H9 (cell line): ENCODE results near the gene SPIB. TPM values are rescaled to one million over a fixed set of nuclear protein-coding genes. Genes with fewer than 3 reads are reported as not detected.

Experiments used
- DNase-seq: peaks from one replicate; pipeline ENCODE4 v3.0.0-alpha.2; 2017
- H2AFZ ChIP-seq: one replicate; pipeline ENCODE4 v1.6.1; 2013; ENCODE audit warnings: mild to moderate bottlenecking, low read length, control low read depth, moderate library complexity
- H2AK5ac ChIP-seq: 2 replicates; pipeline ENCODE4 v1.6.1; 2013; ENCODE audit warnings: low read length, control low read depth, mixed read lengths; ENCODE audit not compliant: insufficient read length
- H2BK120ac ChIP-seq: one replicate; pipeline ENCODE4 v1.6.1; 2013; ENCODE audit warnings: low read depth, mild to moderate bottlenecking, low read length, control low read depth, inconsistent platforms; ENCODE audit not compliant: poor library complexity, severe bottlenecking
- H2BK12ac ChIP-seq: 2 replicates; pipeline ENCODE4 v1.6.1; 2013; ENCODE audit warnings: low read length, control low read depth, mixed read lengths, low read depth; ENCODE audit not compliant: insufficient read length
- H2BK15ac ChIP-seq: 2 replicates; pipeline ENCODE4 v1.6.1; 2013; ENCODE audit warnings: low read depth, low read length, control low read depth
- H2BK20ac ChIP-seq: one replicate; pipeline ENCODE4 v1.6.1; 2013; ENCODE audit warnings: low read depth, mild to moderate bottlenecking, low read length, control low read depth, inconsistent platforms; ENCODE audit not compliant: poor library complexity, severe bottlenecking
- H2BK5ac ChIP-seq: 2 replicates; pipeline ENCODE4 v1.6.1; 2013; ENCODE audit warnings: low read length, control low read depth, mixed read lengths; ENCODE audit not compliant: insufficient read length
- H3K14ac ChIP-seq: 2 replicates; pipeline ENCODE4 v1.6.1; 2013; ENCODE audit warnings: low read length, control low read depth; ENCODE audit not compliant: insufficient read depth
- H3K18ac ChIP-seq: 2 replicates; pipeline ENCODE4 v1.6.1; 2013; ENCODE audit warnings: low read depth, mild to moderate bottlenecking, mixed read lengths, low read length, control low read depth; ENCODE audit not compliant: insufficient read length
- H3K23ac ChIP-seq: 2 replicates; pipeline ENCODE4 v1.6.1; 2013; ENCODE audit warnings: low read length, control low read depth, mixed read lengths, low read depth; ENCODE audit not compliant: insufficient read length
- H3K23me2 ChIP-seq: 2 replicates; pipeline ENCODE4 v1.6.1; 2013; ENCODE audit warnings: low read depth, mild to moderate bottlenecking, mixed read lengths, low read length, control low read depth; ENCODE audit not compliant: insufficient read length, poor library complexity, severe bottlenecking
- H3K27ac ChIP-seq: 2 replicates; pipeline ENCODE4 v1.5.1; 2013; ENCODE audit warnings: low read length, control low read depth, mixed read lengths, low read depth; ENCODE audit not compliant: insufficient read length
- H3K27me3 ChIP-seq: 2 replicates; pipeline ENCODE4 v1.6.1; 2013; ENCODE audit warnings: low read length, control low read depth, inconsistent platforms; ENCODE audit not compliant: insufficient read depth
- H3K4ac ChIP-seq: 2 replicates; pipeline ENCODE4 v1.6.1; 2013; ENCODE audit warnings: low read depth, mild to moderate bottlenecking, control low read depth, inconsistent platforms, low read length, moderate library complexity
- H3K4me1 ChIP-seq: 2 replicates; pipeline ENCODE4 v1.6.1; 2013; ENCODE audit warnings: low read length, control low read depth, inconsistent platforms; ENCODE audit not compliant: insufficient read depth
- H3K4me2 ChIP-seq: 2 replicates; pipeline ENCODE4 v1.6.1; 2013; ENCODE audit warnings: low read length, control low read depth, mixed read lengths; ENCODE audit not compliant: insufficient read length, insufficient read depth
- H3K56ac ChIP-seq: 2 replicates; pipeline ENCODE4 v1.6.1; 2013; ENCODE audit warnings: low read depth, mild to moderate bottlenecking, mixed read lengths, low read length, control low read depth; ENCODE audit not compliant: insufficient read length
- H3K79me1 ChIP-seq: 2 replicates; pipeline ENCODE4 v1.6.1; 2013; ENCODE audit warnings: low read depth, mild to moderate bottlenecking, moderate library complexity, low read length, control low read depth, inconsistent platforms; ENCODE audit not compliant: insufficient read depth, poor library complexity, severe bottlenecking
- H3K79me2 ChIP-seq: 2 replicates; pipeline ENCODE4 v1.6.1; 2013; ENCODE audit warnings: low read length, control low read depth, inconsistent platforms; ENCODE audit not compliant: insufficient read depth
- H3K9ac ChIP-seq: 2 replicates; pipeline ENCODE4 v1.6.1; 2013; ENCODE audit warnings: low read length, control low read depth, mixed read lengths; ENCODE audit not compliant: insufficient read length; ENCODE audit errors: extremely low read depth
- H3K9me3 ChIP-seq: one replicate; pipeline ENCODE4 v1.6.1; 2013; ENCODE audit warnings: low read depth, low read length, inconsistent platforms; ENCODE audit not compliant: control insufficient read depth
- H3T11ph ChIP-seq: one replicate; pipeline ENCODE4 v1.6.1; 2013; ENCODE audit warnings: mild to moderate bottlenecking, low read length, control low read depth, inconsistent platforms
- H4K20me1 ChIP-seq: one replicate; pipeline ENCODE4 v1.6.1; 2013; ENCODE audit not compliant: control insufficient read depth, insufficient read length, insufficient read depth
- H4K5ac ChIP-seq: 2 replicates; pipeline ENCODE4 v1.6.1; 2013; ENCODE audit warnings: low read depth, mild to moderate bottlenecking, mixed read lengths, low read length, control low read depth; ENCODE audit not compliant: insufficient read length
- H4K8ac ChIP-seq: replicated peaks from 2 replicates; pipeline ENCODE4 v1.6.1; 2013; ENCODE audit warnings: low read length, control low read depth, mixed read lengths, low read depth; ENCODE audit not compliant: insufficient read length
- H4K91ac ChIP-seq: 2 replicates; pipeline ENCODE4 v1.6.1; 2013; ENCODE audit warnings: low read depth, mild to moderate bottlenecking, moderate library complexity, mixed read lengths, low read length, control low read depth; ENCODE audit not compliant: insufficient read length
- H3K27ac Mint-ChIP-seq, 3 experiments: 2 replicates in 2 of 3; 3 replicates in 1 of 3; pipeline ENCODE4 v1.8.0; 2020 to 2021; ENCODE audit warnings: mixed read lengths in 3 of 3, mild to moderate bottlenecking in 1 of 3, moderate library complexity in 1 of 3
- H3K27me3 Mint-ChIP-seq: 2 replicates; pipeline ENCODE4 v1.8.0; 2021; ENCODE audit warnings: low read depth, mild to moderate bottlenecking, moderate library complexity, mixed read lengths
- H3K36me3 Mint-ChIP-seq, 3 experiments: 2 replicates in 2 of 3; 3 replicates in 1 of 3; pipeline ENCODE4 v1.8.0; 2020 to 2021; ENCODE audit warnings: low read depth in 3 of 3, mixed read lengths in 3 of 3; ENCODE audit not compliant: insufficient read depth in 1 of 3
- H3K4me1 Mint-ChIP-seq, 2 experiments: 2 replicates each; pipeline ENCODE4 v1.8.0; 2020; ENCODE audit warnings: mixed read lengths in 2 of 2
- H3K4me3 Mint-ChIP-seq, 2 experiments: 2 replicates in 1 of 2; 3 replicates in 1 of 2; pipeline ENCODE4 v1.8.0; 2020 to 2021; ENCODE audit warnings: mild to moderate bottlenecking in 2 of 2, mixed read lengths in 2 of 2, moderate library complexity in 1 of 2
- H3K9me3 Mint-ChIP-seq, 2 experiments: 2 replicates in 1 of 2; 3 replicates in 1 of 2; pipeline ENCODE4 v1.8.0; 2020; ENCODE audit warnings: mild to moderate bottlenecking in 2 of 2, mixed read lengths in 2 of 2, moderate library complexity in 1 of 2
- CTCF ChIP-seq: fragments of 200-600 bp; sonication (generic); conservative IDR thresholded peaks from 3 replicates; pipeline ENCODE4 v1.8.0; 2021; ENCODE audit warnings: antibody characterized with exemption, mild to moderate bottlenecking
- WGBS: extraction: QIAGEN DNeasy Blood & Tissue Kit; methylation state at CpG from one replicate; pipeline ENCODE4 v1.1.7; 2013; ENCODE audit warnings: missing lambda C conversion rate, low lambda C conversion rate, mixed read lengths; ENCODE audit not compliant: insufficient read length; ENCODE audit errors: extremely low coverage; 5-methylcytosine and 5-hydroxymethylcytosine counted together
- total RNA-seq: library from RNA; stranded (reverse); gene quantifications from 2 replicates; pipeline ENCODE4 v1.2.1, GENCODE V29; 2021

SPIB gene
- total RNA-seq, 1 experiment from 2014 or later = 33.3 TPM

- DNase-seq = no peak
- Histone ChIP-seq H3K18ac (no peak overlapping the region), H3K27me3 (no peaks in the 10 kb centered on the region), H3K79me1 (no peaks in the 10 kb centered on the region), H4K8ac (no peak overlapping the region), H3T11ph (no peak overlapping the region), H2AFZ (no peak overlapping the region), H3K14ac (no peak overlapping the region), H3K56ac (no peak overlapping the region), H3K4ac (no peak overlapping the region), H2BK20ac (no peak overlapping the region), H2BK5ac (no peak overlapping the region), H3K4me2 (no peak overlapping the region), H4K5ac (no peak overlapping the region), H2BK12ac (no peak overlapping the region), H2BK15ac (no peak overlapping the region), H3K23me2 (peaks cover 15% of the 10 kb centered on the region), H3K9me3 (no peaks in the 10 kb centered on the region), H3K27ac (no peak overlapping the region), H3K9ac (no peak overlapping the region), H2AK5ac (no peak overlapping the region), H3K4me1 (no peaks in the 10 kb centered on the region), H4K91ac (no peak overlapping the region), H2BK120ac (no peak overlapping the region), H4K20me1 (no peaks in the 10 kb centered on the region), H3K23ac (no peak overlapping the region), H3K79me2 (peaks cover 3% of the 10 kb centered on the region; the same call in 1 of the 2 replicates)
- H3K4me1 Mint-ChIP-seq = peaks cover 20 to 22% of the 10 kb centered on the region in 2 experiments
- H3K9me3 Mint-ChIP-seq = peaks cover 0 to 3% of the 10 kb centered on the region in 2 experiments; a peak in 1 of 5 replicates
- no CpG with 5 or more reads among the region's 3 CpGs for WGBS
- peak overlapping the region in 1 of 2 experiments; percentile 32; a peak in 1 of 5 replicates for H3K4me3 Mint-ChIP-seq
- TF ChIP-seq CTCF = no peak
- peaks cover 9% of the 10 kb centered on the region for H3K27me3 Mint-ChIP-seq
- peaks cover 0 to 22% (median 7%) of the 10 kb centered on the region in 3 experiments; a peak in 3 of 7 replicates for H3K36me3 Mint-ChIP-seq
- no peak overlapping the region for H3K27ac Mint-ChIP-seq
These were observed 2.1 kb downstream of the SPIB start for GRCh38 chr19:50420808-50421207.
